BE2C (cell line): ENCODE measurements around the gene ZFPM1.

Source experiments
- DNase-seq: peaks from one replicate; pipeline ENCODE4 v3.0.0-alpha.2; 2020
- H3K27me3 ChIP-seq: fragments of 250-450 bp; sonication (Bioruptor Pico); 2 replicates; pipeline ENCODE4 v1.5.1; 2020; ENCODE audit warnings: mild to moderate bottlenecking
- H3K36me3 ChIP-seq: fragments of 250-450 bp; sonication (Bioruptor Pico); 2 replicates; pipeline ENCODE4 v1.5.1; 2020; ENCODE audit warnings: mild to moderate bottlenecking
- H3K4me1 ChIP-seq: fragments of 250-450 bp; sonication (Bioruptor Pico); 2 replicates; pipeline ENCODE4 v1.5.1; 2020
- H3K4me3 ChIP-seq: 2 replicates; pipeline ENCODE4 v1.5.1; 2011; ENCODE audit warnings: low read depth, low read length
- H3K9me3 ChIP-seq: fragments of 250-450 bp; sonication (Bioruptor Pico); 2 replicates; pipeline ENCODE4 v1.5.1; 2020
- CTCF ChIP-seq: IDR thresholded peaks from 2 replicates; pipeline ENCODE4 v1.5.1; 2012; ENCODE audit warnings: mild to moderate bottlenecking, low read depth, low read length

ZFPM1 gene

GRCh38 chr16:88508868-88509748 lies 56.0 kb downstream of the ZFPM1 start:
- no peak for TF ChIP-seq CTCF
- Histone ChIP-seq H3K4me1 (peaks cover 46% of the 10 kb centered on the region), H3K36me3 (no peaks in the 10 kb centered on the region), H3K4me3 (no peak overlapping the region), H3K9me3 (no peaks in the 10 kb centered on the region), H3K27me3 (no peaks in the 10 kb centered on the region)
- no peak for DNase-seq

GRCh38 chr16:88509749-88510069 lies 56.6 kb downstream of the ZFPM1 start:
- TF ChIP-seq CTCF, result no peak
- Histone ChIP-seq H3K4me1 (peaks cover 40% of the 10 kb centered on the region), H3K4me3 (no peak overlapping the region), H3K27me3 (no peaks in the 10 kb centered on the region), H3K9me3 (no peaks in the 10 kb centered on the region), H3K36me3 (no peaks in the 10 kb centered on the region)
- DNase-seq, result no peak

- Histone ChIP-seq H3K4me1 (peaks cover 37% of the 10 kb centered on the region), H3K9me3 (no peaks in the 10 kb centered on the region), H3K27me3 (no peaks in the 10 kb centered on the region), H3K4me3 (no peak overlapping the region), H3K36me3 (no peaks in the 10 kb centered on the region)
- no peak for DNase-seq
- TF ChIP-seq CTCF, result no peak
Measured at GRCh38 chr16:88510091-88510994, 57.3 kb downstream of the ZFPM1 start.

- DNase-seq, result no peak
- no peak for TF ChIP-seq CTCF
- Histone ChIP-seq H3K4me1 (peaks cover 31% of the 10 kb centered on the region), H3K4me3 (no peak overlapping the region), H3K9me3 (no peaks in the 10 kb centered on the region), H3K36me3 (no peaks in the 10 kb centered on the region), H3K27me3 (no peaks in the 10 kb centered on the region)
Measured at GRCh38 chr16:88511060-88511459, 58.0 kb downstream of the ZFPM1 start.

- no peak for DNase-seq
- H3K36me3 ChIP-seq, result no peaks in the 10 kb centered on the region
- H3K27me3 ChIP-seq, result no peaks in the 10 kb centered on the region
- no peak for TF ChIP-seq CTCF
- no peak overlapping the region for H3K4me3 ChIP-seq
- H3K4me1 ChIP-seq, result peaks cover 31% of the 10 kb centered on the region
- H3K9me3 ChIP-seq, result no peaks in the 10 kb centered on the region
Measured at GRCh38 chr16:88511906-88512305, 58.8 kb downstream of the ZFPM1 start.
